ENCODE results near the gene GUK1.

Gene GUK1

GRCh38 chr1:228162286-228163006 is 22.4 kb downstream of the GUK1 start:
- no peak overlapping the region for H3K4me3 ChIP-seq (ENCODE audit: insufficient read depth in 1 of 2, low read depth in 1 of 2, low read length in 2 of 2)
- DNase-seq, result no peak
- peak overlapping the region in 1 of 2 experiments; percentile 29 for H2BK12ac ChIP-seq (ENCODE audit: low read length in 2 of 2)
- peak overlapping the region; percentile 45 for H4K91ac ChIP-seq (ENCODE audit: low read length)
- H3K4me2 ChIP-seq (ENCODE audit: low read length, poor library complexity, severe bottlenecking), result no peak overlapping the region
- no peak overlapping the region for H2BK15ac ChIP-seq (ENCODE audit: low read depth, poor library complexity, severe bottlenecking)
- H3K4ac ChIP-seq (ENCODE audit: low read depth in 1 of 2, low read length in 2 of 2), result peak overlapping the region in 1 of 2 experiments; percentile 31
- no peak overlapping the region for H2BK120ac ChIP-seq (ENCODE audit: low read depth, low read length)
- H3K9me3 ChIP-seq (ENCODE audit: control insufficient read depth, low read length), result no peaks in the 10 kb centered on the region
- H3K14ac ChIP-seq (ENCODE audit: low read length in 2 of 2), result peak overlapping the region in 1 of 2 experiments; percentile 26
- H3K27ac ChIP-seq (ENCODE audit: low read length, poor library complexity, severe bottlenecking), result no peak overlapping the region
- no peak overlapping the region for H2AK5ac ChIP-seq (ENCODE audit: low read length, severe bottlenecking)
- H3K23ac ChIP-seq (ENCODE audit: low read length in 2 of 2), result peak overlapping the region in 1 of 2 experiments; percentile 63
- no peak overlapping the region for H4K8ac ChIP-seq (ENCODE audit: low read length)
- no peak overlapping the region for H2BK5ac ChIP-seq (ENCODE audit: low read depth, low read length, poor library complexity, severe bottlenecking)
- peaks cover 0 to 16% of the 10 kb centered on the region in 2 experiments for H3K36me3 ChIP-seq (ENCODE audit: control insufficient read depth in 1 of 2, insufficient read depth in 2 of 2, low read depth in 1 of 2, low read length in 2 of 2)
- H3K9ac ChIP-seq (ENCODE audit: low read length), result peak overlapping the region; percentile 58
- H2AFZ ChIP-seq (ENCODE audit: low read depth, low read length), result no peak overlapping the region
- H3K4me1 ChIP-seq (ENCODE audit: control insufficient read depth, insufficient read depth, low read depth, low read length), result peaks cover 20% of the 10 kb centered on the region
- H3K27me3 ChIP-seq (ENCODE audit: control insufficient read depth in 1 of 2, insufficient read depth in 1 of 2, low read length in 2 of 2), result peaks cover 0 to 8% of the 10 kb centered on the region in 2 experiments
- H3K79me1 ChIP-seq (replicated peaks; ENCODE audit: low read length, poor library complexity, severe bottlenecking), result peaks cover 17% of the 10 kb centered on the region
- no peak overlapping the region for H3K18ac ChIP-seq (ENCODE audit: low read depth in 1 of 2, low read length in 2 of 2)
- 70% methylated on average over 13 of the region's 14 CpGs for WGBS

- peaks cover 0 to 11% of the 10 kb centered on the region in 2 experiments for H3K36me3 ChIP-seq (ENCODE audit: control insufficient read depth in 1 of 2, insufficient read depth in 2 of 2, low read depth in 1 of 2, low read length in 2 of 2)
- no peak overlapping the region for H2BK15ac ChIP-seq (ENCODE audit: low read depth, poor library complexity, severe bottlenecking)
- peak overlapping the region; percentile 45 for H4K91ac ChIP-seq (ENCODE audit: low read length)
- H2BK120ac ChIP-seq (ENCODE audit: low read depth, low read length), result no peak overlapping the region
- H3K9ac ChIP-seq (ENCODE audit: low read length), result peak overlapping the region; percentile 58
- no peak overlapping the region for H2AK5ac ChIP-seq (ENCODE audit: low read length, severe bottlenecking)
- peak overlapping the region in 1 of 2 experiments; percentile 4 for H3K4me3 ChIP-seq (ENCODE audit: insufficient read depth in 1 of 2, low read depth in 1 of 2, low read length in 2 of 2)
- no peak overlapping the region for H2AFZ ChIP-seq (ENCODE audit: low read depth, low read length)
- H3K4ac ChIP-seq (ENCODE audit: low read depth in 1 of 2, low read length in 2 of 2), result peak overlapping the region in 1 of 2 experiments; percentile 60
- no peak overlapping the region for H3K27ac ChIP-seq (ENCODE audit: low read length, poor library complexity, severe bottlenecking)
- WGBS, result 83% methylated on average over 30 of the region's 30 CpGs
- no peak overlapping the region for H3K4me2 ChIP-seq (ENCODE audit: low read length, poor library complexity, severe bottlenecking)
- H2BK5ac ChIP-seq (ENCODE audit: low read depth, low read length, poor library complexity, severe bottlenecking), result no peak overlapping the region
- no peak overlapping the region for H3K23ac ChIP-seq (ENCODE audit: low read length in 2 of 2)
- H3K4me1 ChIP-seq (ENCODE audit: control insufficient read depth, insufficient read depth, low read depth, low read length), result peaks cover 20% of the 10 kb centered on the region
- peaks cover 0 to 7% of the 10 kb centered on the region in 2 experiments for H3K27me3 ChIP-seq (ENCODE audit: control insufficient read depth in 1 of 2, insufficient read depth in 1 of 2, low read length in 2 of 2)
- peak overlapping the region in 1 of 2 experiments; percentile 50 for H2BK12ac ChIP-seq (ENCODE audit: low read length in 2 of 2)
- H3K79me1 ChIP-seq (replicated peaks; ENCODE audit: low read length, poor library complexity, severe bottlenecking), result peaks cover 20% of the 10 kb centered on the region
- no peak overlapping the region for H3K18ac ChIP-seq (ENCODE audit: low read depth in 1 of 2, low read length in 2 of 2)
- no peak overlapping the region for H3K14ac ChIP-seq (ENCODE audit: low read length in 2 of 2)
- DNase-seq, result no peak
- H3K9me3 ChIP-seq (ENCODE audit: control insufficient read depth, low read length), result no peaks in the 10 kb centered on the region
- peak overlapping the region; percentile 4 for H4K8ac ChIP-seq (ENCODE audit: low read length)
Observed at GRCh38 chr1:228163007-228163753, 23.1 kb downstream of the GUK1 start.

GRCh38 chr1:228163776-228164519 is 23.9 kb downstream of the GUK1 start:
- H2AK5ac ChIP-seq (ENCODE audit: low read length, severe bottlenecking), result no peak overlapping the region
- no peak overlapping the region for H3K4me3 ChIP-seq (ENCODE audit: insufficient read depth in 1 of 2, low read depth in 1 of 2, low read length in 2 of 2)
- no peak overlapping the region for H2BK120ac ChIP-seq (ENCODE audit: low read depth, low read length)
- H3K9ac ChIP-seq (ENCODE audit: low read length), result no peak overlapping the region
- peak overlapping the region; percentile 74 for H4K91ac ChIP-seq (ENCODE audit: low read length)
- H3K14ac ChIP-seq (ENCODE audit: low read length in 2 of 2), result no peak overlapping the region
- H3K4ac ChIP-seq (ENCODE audit: low read depth in 1 of 2, low read length in 2 of 2), result no peak overlapping the region
- peaks cover 27% of the 10 kb centered on the region for H3K79me1 ChIP-seq (replicated peaks; ENCODE audit: low read length, poor library complexity, severe bottlenecking)
- peaks cover 22% of the 10 kb centered on the region for H3K4me1 ChIP-seq (ENCODE audit: control insufficient read depth, insufficient read depth, low read depth, low read length)
- H4K8ac ChIP-seq (ENCODE audit: low read length), result no peak overlapping the region
- H3K18ac ChIP-seq (ENCODE audit: low read depth in 1 of 2, low read length in 2 of 2), result no peak overlapping the region
- no peak for DNase-seq
- no peak overlapping the region for H2BK5ac ChIP-seq (ENCODE audit: low read depth, low read length, poor library complexity, severe bottlenecking)
- no peak overlapping the region for H2BK12ac ChIP-seq (ENCODE audit: low read length in 2 of 2)
- WGBS, result 96% methylated on average over 9 of the region's 10 CpGs
- no peak overlapping the region for H2BK15ac ChIP-seq (ENCODE audit: low read depth, poor library complexity, severe bottlenecking)
- H3K36me3 ChIP-seq (ENCODE audit: control insufficient read depth in 1 of 2, insufficient read depth in 2 of 2, low read depth in 1 of 2, low read length in 2 of 2), result peaks cover 0 to 6% of the 10 kb centered on the region in 2 experiments
- H3K4me2 ChIP-seq (ENCODE audit: low read length, poor library complexity, severe bottlenecking), result no peak overlapping the region
- no peak overlapping the region for H3K23ac ChIP-seq (ENCODE audit: low read length in 2 of 2)
- no peaks in the 10 kb centered on the region for H3K9me3 ChIP-seq (ENCODE audit: control insufficient read depth, low read length)
- no peak overlapping the region for H2AFZ ChIP-seq (ENCODE audit: low read depth, low read length)
- peaks cover 0 to 3% of the 10 kb centered on the region in 2 experiments for H3K27me3 ChIP-seq (ENCODE audit: control insufficient read depth in 1 of 2, insufficient read depth in 1 of 2, low read length in 2 of 2)
- H3K27ac ChIP-seq (ENCODE audit: low read length, poor library complexity, severe bottlenecking), result no peak overlapping the region
